K562 (cell line): ENCODE measurements around the gene ABCE1. TPM values are rescaled to one million over a fixed set of nuclear protein-coding genes. Genes with fewer than 3 reads are reported as not detected.
A peak's percentile ranks its signal among the peaks of the same experiment; 100 is the strongest.

Experiments used
- ATAC-seq: fragments of 200-7000 bp; cut with Tn5 transposase; 3 replicates; pipeline ENCODE4 v1.9.1; 2020; ENCODE audit warnings: moderate library complexity
- BruUV-seq: library from RNA; stranded (reverse); fragments of 400-500 nt; replicated peaks from 2 replicates; lab custom pipeline; 2021; lab: Mats Ljungman, UMichigan
- CTCF ChIA-PET: fragments of 300-600 bp; formaldehyde crosslinking; extraction: SDS; loops from one replicate; lab custom pipeline; 2021; ENCODE audit warnings: low intra/inter-chr PET ratio; lab: Yijun Ruan, JAX
- POLR2A ChIA-PET: fragments of 300-600, 350-650 bp; sonication (Branson Sonifier 250); formaldehyde crosslinking; extraction: SDS; loops from one replicate; lab custom pipeline; 2021; ENCODE audit warnings: antibody characterized with exemption, inconsistent platforms; lab: Yijun Ruan, JAX
- DNase-seq, 4 experiments: peaks; one replicate each; pipeline versions ENCODE4 v3.0.0 to v3.0.0-alpha.2; 2011 to 2018; ENCODE audit warnings: low spot score in 3 of 4, mixed read lengths in 3 of 4; ENCODE audit errors: extremely low read depth in 1 of 4
- FAIRE-seq: peaks from 2 replicates; lab custom pipeline; 2011; peaks lifted over from hg19 to GRCh38; lab: Jason Lieb, UNC
- H2AFZ ChIP-seq: 2 replicates; pipeline ENCODE4 v1.6.0; 2011; ENCODE audit warnings: low read depth, low read length, control low read depth, inconsistent platforms
- H3K27ac ChIP-seq: fragments of 200-600 bp; 3 replicates; pipeline ENCODE4 v1.8.0; 2011; ENCODE audit warnings: low read depth, mild to moderate bottlenecking, control low read depth, inconsistent platforms, low read length, moderate library complexity, mixed read lengths; ENCODE audit errors: extremely low read depth
- H3K27me3 ChIP-seq, 2 experiments: fragments of 300-600 bp in 1 of 2; 2 replicates in 1 of 2; 3 replicates in 1 of 2; pipeline versions ENCODE4 v1.6.0 to v1.8.0; 2011; ENCODE audit warnings: inconsistent platforms in 2 of 2, low read length in 2 of 2, mild to moderate bottlenecking in 1 of 2, mixed read lengths in 1 of 2, moderate library complexity in 1 of 2; ENCODE audit not compliant: control insufficient read depth in 2 of 2, insufficient read depth in 2 of 2
- H3K36me3 ChIP-seq: fragments of 300-600 bp; 3 replicates; pipeline ENCODE4 v1.8.0; 2011; ENCODE audit warnings: mild to moderate bottlenecking, low read length, inconsistent platforms; ENCODE audit not compliant: control insufficient read depth, insufficient read depth
- H3K4me1 ChIP-seq, 2 experiments: fragments of 200-600 bp in 1 of 2; replicated peaks in 1 of 2; 2 replicates in 1 of 2; 3 replicates in 1 of 2; pipeline versions ENCODE4 v1.5.1 to v1.8.0; 2011; ENCODE audit warnings: inconsistent platforms in 2 of 2, low read length in 2 of 2, mild to moderate bottlenecking in 1 of 2, mixed read lengths in 1 of 2, moderate library complexity in 1 of 2; ENCODE audit not compliant: control insufficient read depth in 2 of 2, insufficient read depth in 2 of 2
- H3K4me2 ChIP-seq: 2 replicates; pipeline ENCODE4 v1.6.1; 2011; ENCODE audit warnings: low read length, control low read depth, inconsistent platforms, mixed read lengths; ENCODE audit not compliant: insufficient read depth
- H3K4me3 ChIP-seq: fragments of 200-600 bp; sonication (generic), shearing (Covaris generic); 2 replicates; pipeline ENCODE4 v1.5.1; 2016; ENCODE audit warnings: control low read depth, inconsistent platforms
- H3K79me2 ChIP-seq: fragments of 200-600 bp; 3 replicates; pipeline ENCODE4 v1.8.0; 2011; ENCODE audit warnings: low read length, inconsistent platforms; ENCODE audit not compliant: control insufficient read depth, insufficient read depth
- H3K9ac ChIP-seq, 2 experiments: 2 replicates each; pipeline versions ENCODE4 v1.6.0 to v1.6.1; 2011; ENCODE audit warnings: low read depth in 2 of 2, low read length in 2 of 2, control low read depth in 1 of 2, inconsistent platforms in 1 of 2, mild to moderate bottlenecking in 1 of 2, mixed read lengths in 1 of 2; ENCODE audit not compliant: insufficient read depth in 1 of 2
- H3K9me1 ChIP-seq: one replicate; pipeline ENCODE4 v1.6.0; 2011; ENCODE audit warnings: inconsistent platforms, mild to moderate bottlenecking, low read length, moderate library complexity; ENCODE audit not compliant: control insufficient read depth, insufficient read depth
- H3K9me3 ChIP-seq: replicated peaks from 2 replicates; pipeline ENCODE4 v1.5.1; 2011; ENCODE audit warnings: low read depth, low read length, inconsistent platforms; ENCODE audit not compliant: control insufficient read depth, insufficient read depth
- H4K20me1 ChIP-seq: replicated peaks from 2 replicates; pipeline ENCODE4 v1.6.1; 2011; ENCODE audit warnings: low read length, inconsistent platforms, mixed read lengths; ENCODE audit not compliant: control insufficient read depth, insufficient read depth
- CEBPB ChIP-seq: fragments of 450-650 bp; IDR thresholded peaks from 2 replicates; pipeline ENCODE4 v1.6.1; 2016; ENCODE audit warnings: missing genetic modification characterization, missing compliant biosample characterization
- CEBPG ChIP-seq, 3 experiments: fragments of 200-800 bp in 1 of 3; sonication (Bioruptor generic) in 1 of 3; sonication (generic) in 1 of 3; formaldehyde crosslinking in 1 of 3; IDR thresholded peaks in 2 of 3; conservative IDR thresholded peaks in 1 of 3; 2 replicates each; pipeline versions ENCODE4 v1.6.1 to v1.8.0; 2016 to 2022; ENCODE audit warnings: missing compliant biosample characterization in 2 of 3, missing genetic modification characterization in 2 of 3, mild to moderate bottlenecking in 1 of 3, missing genetic modification reagents in 1 of 3
- GABPB2 ChIP-seq: fragments of 250-450 bp; sonication (Bioruptor Pico); conservative IDR thresholded peaks from 2 replicates; pipeline ENCODE4 v1.5.1; 2021; ENCODE audit warnings: mild to moderate bottlenecking
- SNIP1 ChIP-seq: fragments of 450-650 bp; IDR thresholded peaks from 2 replicates; pipeline ENCODE4 v1.7.1; 2017; ENCODE audit warnings: low read depth, mild to moderate bottlenecking
- SP1 ChIP-seq: sonication (generic); formaldehyde crosslinking; IDR thresholded peaks from 2 replicates; pipeline ENCODE4 v1.8.1; 2022; ENCODE audit warnings: mild to moderate bottlenecking, missing genetic modification reagents
- ZNF696 ChIP-seq: fragments of 250-450 bp; sonication (Bioruptor Pico); conservative IDR thresholded peaks from 2 replicates; pipeline ENCODE4 v1.4.0; 2020; ENCODE audit warnings: mild to moderate bottlenecking, moderate library complexity
- WGBS: fragments of 100-300 bp; shearing (Covaris generic); methylation state at CpG from one replicate; pipeline ENCODE4 v1.1.6; 2016; ENCODE audit warnings: low coverage, mixed read lengths; ENCODE audit not compliant: insufficient coverage; ENCODE audit errors: missing lambda C conversion rate; 5-methylcytosine and 5-hydroxymethylcytosine counted together
- in situ Hi-C: fragments of 300-500 bp; cut with MboI; formaldehyde crosslinking; loops from 4 replicates; pipeline ENCODE4 v1.15.0; 2018; ENCODE audit warnings: inconsistent platforms, mixed read lengths
- intact Hi-C: fragments of 100-400 bp; cut with micrococcal nuclease; formaldehyde crosslinking; loops from 2 replicates; pipeline ENCODE4 v1.14.2; 2022
- polyA plus RNA-seq, 8 experiments: library from polyadenylated mRNA; depleted of rRNA in 4 of 8; stranded (reverse) in 5 of 8; unstranded in 3 of 8; fragments of >200 nt; fragmentation: Nextera tagmentation in 2 of 8; fragmentation: Illumina TruSeq in 1 of 8; extraction: Ambion mirVana in 2 of 8; extraction: Trizol in 1 of 8; gene quantifications; 2 replicates each; pipeline versions ENCODE4 v1.2.1 to v1.2.3, GENCODE V29; 2011 to 2014; ENCODE audit warnings: inconsistent platforms in 1 of 8, missing spikeins in 1 of 8
- total RNA-seq, 7 experiments: library from RNA; depleted of rRNA in 6 of 7; stranded (reverse); fragments of >200 nt in 6 of 7; fragmentation: Illumina TruSeq in 2 of 7; extraction: Trizol in 2 of 7; gene quantifications; 2 replicates each; pipeline versions ENCODE4 v1.2.1 to v1.2.3, GENCODE V29; 2011 to 2021; ENCODE audit warnings: low replicate concordance in 1 of 7
- TF ChIP-seq, protein P1 (sequence below): fragments of 450-650 bp; IDR thresholded peaks from 2 replicates; pipeline ENCODE4 v1.7.0; 2016; ENCODE audit warnings: borderline replicate concordance

ABCE1 gene
- total and polyA plus RNA-seq, 9 of the 15 experiments (the other 6 are each of a cell fraction or from before 2014, with no cell fraction given), result 134 to 256 (median 169) TPM

DNA sequence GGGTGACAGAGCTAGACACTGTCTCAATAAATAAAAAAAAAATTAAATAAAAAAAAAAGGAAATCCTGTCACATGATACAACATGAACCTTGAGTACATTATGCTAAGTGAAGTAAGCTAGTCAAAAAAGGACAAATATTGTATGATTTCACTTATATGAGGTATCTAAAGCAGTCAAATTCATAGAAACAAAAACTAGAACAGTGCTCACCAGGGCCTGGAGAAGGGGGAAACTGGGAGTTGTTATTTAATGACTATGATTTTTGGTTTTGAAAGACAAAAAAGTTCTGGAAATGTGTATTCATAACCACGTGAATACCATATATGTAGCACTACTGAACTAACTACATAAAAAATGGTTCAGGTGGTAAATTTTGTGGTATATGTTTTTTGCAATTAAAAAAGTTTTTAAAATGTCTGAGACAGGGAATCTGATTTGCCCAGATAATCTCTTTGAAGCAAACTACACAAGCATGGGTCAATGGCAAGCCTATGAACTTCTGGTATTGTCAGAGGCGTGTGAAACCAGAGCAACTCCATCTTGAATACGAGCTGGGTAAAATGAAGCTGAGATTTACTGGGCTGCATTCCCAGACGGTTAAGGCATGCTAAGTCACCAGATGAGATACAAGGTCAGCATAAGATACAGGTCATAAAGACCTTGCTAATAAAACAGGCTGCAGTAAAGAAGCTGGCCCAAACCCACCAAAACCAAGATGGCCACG lies 42.4 kb upstream of the ABCE1 start (continued):
- no peak for TF ChIP-seq ZNF696
- TF ChIP-seq, protein P1, sequence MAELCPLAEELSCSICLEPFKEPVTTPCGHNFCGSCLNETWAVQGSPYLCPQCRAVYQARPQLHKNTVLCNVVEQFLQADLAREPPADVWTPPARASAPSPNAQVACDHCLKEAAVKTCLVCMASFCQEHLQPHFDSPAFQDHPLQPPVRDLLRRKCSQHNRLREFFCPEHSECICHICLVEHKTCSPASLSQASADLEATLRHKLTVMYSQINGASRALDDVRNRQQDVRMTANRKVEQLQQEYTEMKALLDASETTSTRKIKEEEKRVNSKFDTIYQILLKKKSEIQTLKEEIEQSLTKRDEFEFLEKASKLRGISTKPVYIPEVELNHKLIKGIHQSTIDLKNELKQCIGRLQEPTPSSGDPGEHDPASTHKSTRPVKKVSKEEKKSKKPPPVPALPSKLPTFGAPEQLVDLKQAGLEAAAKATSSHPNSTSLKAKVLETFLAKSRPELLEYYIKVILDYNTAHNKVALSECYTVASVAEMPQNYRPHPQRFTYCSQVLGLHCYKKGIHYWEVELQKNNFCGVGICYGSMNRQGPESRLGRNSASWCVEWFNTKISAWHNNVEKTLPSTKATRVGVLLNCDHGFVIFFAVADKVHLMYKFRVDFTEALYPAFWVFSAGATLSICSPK, result no peak

DNA sequence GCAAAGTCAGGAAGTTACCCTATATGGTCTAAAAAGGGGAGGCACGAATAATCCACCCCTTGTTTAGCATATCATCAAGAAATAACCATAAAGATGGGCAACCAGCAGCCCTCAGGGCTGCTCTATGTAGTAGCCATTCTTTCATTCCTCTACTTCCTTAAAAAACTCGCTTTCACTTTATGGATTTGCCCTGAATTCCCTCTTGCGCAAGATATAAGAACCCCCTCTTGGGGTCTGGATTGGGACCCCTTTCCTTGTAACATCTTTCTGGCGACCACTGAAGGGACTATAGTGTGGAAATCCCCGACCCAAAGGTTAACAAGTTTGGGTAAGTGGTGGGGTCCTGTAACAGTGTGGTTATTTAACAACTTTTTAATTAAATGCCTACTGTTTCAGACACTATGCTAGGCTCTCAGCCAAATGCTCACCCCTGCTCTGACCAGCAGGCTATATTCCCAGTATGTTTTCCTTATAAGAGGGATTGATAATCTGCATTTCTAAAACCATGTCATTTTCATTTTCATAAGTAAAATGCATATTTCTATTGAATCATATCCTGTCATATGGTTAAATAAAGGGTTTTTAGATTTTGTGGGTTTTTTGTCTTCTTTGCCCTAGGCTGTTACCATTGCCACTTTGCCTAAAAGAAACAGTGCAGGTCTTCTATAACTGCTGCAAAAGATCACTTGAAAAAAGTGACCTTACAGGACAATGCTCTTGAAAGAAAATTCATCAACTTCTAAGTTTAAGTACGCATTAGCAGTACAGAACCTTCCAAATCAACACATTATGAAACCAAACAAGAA lies 41.6 kb upstream of the ABCE1 start:
- Histone ChIP-seq H4K20me1 (no peaks in the 10 kb centered on the region), H3K36me3 (no peaks in the 10 kb centered on the region; the same call in 2 of the 3 replicates), H3K9me3 (no peaks in the 10 kb centered on the region), H3K79me2 (no peaks in the 10 kb centered on the region), H3K27me3 (no peaks in the 10 kb centered on the region), H3K9me1 (no peaks in the 10 kb centered on the region), H3K27ac (no peak overlapping the region), H2AFZ (no peak overlapping the region), H3K4me1 (no peaks in the 10 kb centered on the region), H3K9ac (no peak overlapping the region), H3K4me3 (no peak overlapping the region), H3K4me2 (no peak overlapping the region)
- no TSS peak for BruUV-seq
- POLR2A ChIA-PET, result no interaction called here
- intact Hi-C loops (no loop called here), in situ Hi-C loops (loop anchor here (25.0 kb wide), 1 partner anchor 894 kb away; no protein-coding TSS in a partner anchor)
- ATAC-seq, result no peak
- WGBS, result 90% methylated on average over 5 of the region's 6 CpGs
- CTCF ChIA-PET, result no interaction called here
- no peak for TF ChIP-seq SP1 (CRISPR knock-in tag)
- no peak for TF ChIP-seq GABPB2 (CRISPR knock-in tag)
- peak; percentile 64 for TF ChIP-seq CEBPB (tag)
- TF ChIP-seq SNIP1, result no peak
- TF ChIP-seq CEBPG (CRISPR knock-in tag; IDR thresholded peaks at IDR 0.05), result no peak
- TF ChIP-seq CEBPG (tag; conservative IDR thresholded peaks at IDR 0.05 in 1 of 2, IDR thresholded peaks at IDR 0.05 in 1 of 2), result peak in 1 of 2 experiments; percentile 36; a peak in 1 of 4 replicates
- FAIRE-seq, result no peak
- DNase-seq, result no peak
